Brain pericyte (primary cell): Measurements from ENCODE around the gene TRIM69.
"Not testable (repeated sequence)": the region's sequence is repeated elsewhere in the genome, so short reads cannot be mapped to it uniquely, and the experiment has no call there.

ENCODE experiments used
- DNase-seq: peaks from one replicate; pipeline ENCODE4 v3.0.0-alpha.2; 2012; ENCODE audit warnings: low read depth, low spot score

The TRIM69 gene, protein sequence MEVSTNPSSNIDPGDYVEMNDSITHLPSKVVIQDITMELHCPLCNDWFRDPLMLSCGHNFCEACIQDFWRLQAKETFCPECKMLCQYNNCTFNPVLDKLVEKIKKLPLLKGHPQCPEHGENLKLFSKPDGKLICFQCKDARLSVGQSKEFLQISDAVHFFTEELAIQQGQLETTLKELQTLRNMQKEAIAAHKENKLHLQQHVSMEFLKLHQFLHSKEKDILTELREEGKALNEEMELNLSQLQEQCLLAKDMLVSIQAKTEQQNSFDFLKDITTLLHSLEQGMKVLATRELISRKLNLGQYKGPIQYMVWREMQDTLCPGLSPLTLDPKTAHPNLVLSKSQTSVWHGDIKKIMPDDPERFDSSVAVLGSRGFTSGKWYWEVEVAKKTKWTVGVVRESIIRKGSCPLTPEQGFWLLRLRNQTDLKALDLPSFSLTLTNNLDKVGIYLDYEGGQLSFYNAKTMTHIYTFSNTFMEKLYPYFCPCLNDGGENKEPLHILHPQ

DNA sequence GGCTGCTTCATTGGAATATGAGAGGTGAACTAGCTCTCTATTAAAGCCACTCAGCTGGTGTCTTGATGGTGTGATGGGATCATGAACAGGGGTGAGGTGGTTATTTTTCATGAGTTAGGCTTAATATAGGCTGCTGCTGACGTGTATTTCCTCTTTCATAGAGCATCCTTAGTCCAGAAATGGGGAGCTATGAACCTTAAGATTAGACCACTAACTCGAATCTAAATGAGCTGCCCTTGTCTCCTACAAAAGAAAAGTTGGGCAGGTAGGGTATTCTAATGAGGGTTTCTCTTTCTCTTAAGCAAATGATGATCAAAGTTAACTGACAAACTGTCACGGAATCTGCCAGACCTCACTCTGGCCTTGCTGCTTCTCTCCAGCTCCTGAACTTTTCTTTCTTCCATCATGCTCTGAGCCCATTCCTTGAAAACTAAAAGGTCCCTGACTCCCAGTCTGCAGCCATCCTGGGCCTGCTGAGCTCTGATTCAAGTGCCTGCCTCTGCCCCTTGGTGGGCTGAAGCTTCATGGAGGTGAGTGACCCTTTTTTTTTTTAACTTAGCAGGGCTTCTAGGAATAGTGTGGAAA lies at the start of gene TRIM69:
Gene TRIM69, plus strand, starts transcription at position 348 of the 585 bp plus-strand sequence. Its CDS starts 177 bp downstream, at position 525.
- DNase-seq = no peak

DNA sequence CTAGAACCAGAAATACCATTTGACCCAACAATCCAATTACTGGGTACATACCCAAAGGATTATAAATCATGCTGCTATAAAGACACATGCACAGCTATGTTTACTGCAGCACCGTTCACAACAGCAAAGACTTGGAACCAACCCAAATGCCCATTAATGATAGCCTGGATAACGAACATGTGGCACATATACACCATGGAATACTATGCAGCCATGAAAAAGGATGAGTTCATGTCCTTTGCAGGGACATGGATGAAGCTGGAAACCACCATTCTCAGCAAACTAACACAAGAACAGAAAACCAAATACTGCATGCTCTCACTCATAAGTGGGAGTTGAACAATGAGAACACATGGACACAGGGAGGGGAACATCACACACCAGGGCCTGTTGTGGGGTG lies 47.0 kb upstream of the TRIM69 start:
- DNase-seq = not testable (repeated sequence)

DNA sequence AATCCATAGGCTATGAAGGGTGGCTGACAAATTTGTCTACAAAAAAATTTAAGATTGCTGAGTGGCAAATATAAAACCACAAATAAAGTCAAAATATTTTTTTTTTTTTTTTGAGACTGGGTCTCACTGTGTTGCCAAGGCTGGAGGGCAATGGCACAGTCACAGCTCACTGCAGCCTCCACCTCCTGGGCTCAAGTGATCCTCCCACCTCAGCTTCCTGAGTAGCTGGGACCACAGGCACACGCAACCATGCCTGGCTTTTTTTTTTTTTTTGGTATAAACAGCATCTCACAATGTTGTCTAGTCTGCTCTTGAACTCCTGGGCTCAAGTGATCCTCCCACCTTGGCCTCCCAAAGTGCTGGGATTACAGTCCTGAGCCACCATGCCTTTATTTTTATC lies 46.1 kb upstream of the TRIM69 start:
- not testable (repeated sequence) for DNase-seq

DNA sequence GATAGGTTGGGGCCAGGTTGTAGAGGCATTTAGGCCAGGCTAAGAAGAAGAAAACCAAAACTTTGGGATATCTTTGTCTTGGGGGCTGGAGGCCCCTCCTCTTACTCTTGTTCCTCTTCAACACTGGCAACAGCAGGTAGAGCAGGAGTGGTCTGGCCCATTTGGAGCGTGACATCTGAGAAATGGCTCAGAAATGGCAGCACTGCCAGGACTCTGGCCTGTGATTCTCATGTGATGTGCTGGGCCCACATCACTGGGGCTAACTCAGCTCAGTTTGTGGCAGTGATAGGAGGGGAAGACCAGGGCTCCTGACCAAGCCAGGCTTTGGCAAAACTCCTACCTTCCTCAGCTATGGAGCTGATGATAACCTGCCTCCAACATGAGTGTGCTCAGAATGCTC lies 43.7 kb upstream of the TRIM69 start:
- DNase-seq = no peak

DNA sequence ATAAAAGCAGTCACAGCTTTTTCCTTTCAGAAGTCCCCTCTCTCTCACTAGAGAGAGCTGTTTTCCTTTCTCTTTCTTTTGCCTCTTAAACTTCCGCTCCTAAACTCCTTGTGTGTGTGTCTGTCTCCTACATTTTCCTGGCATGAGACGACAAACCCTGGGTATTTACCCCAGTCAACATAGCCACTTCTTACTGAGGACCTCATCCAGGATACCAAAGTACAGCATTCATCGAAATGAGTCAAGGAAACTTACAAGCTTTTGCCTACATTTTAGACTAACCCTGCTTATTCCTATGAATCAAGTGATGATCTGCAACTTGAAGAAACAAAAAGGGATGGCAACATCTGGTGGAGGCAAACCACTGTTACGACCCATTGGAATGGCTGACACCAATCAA lies 41.9 kb upstream of the TRIM69 start:
- DNase-seq = no peak

DNA sequence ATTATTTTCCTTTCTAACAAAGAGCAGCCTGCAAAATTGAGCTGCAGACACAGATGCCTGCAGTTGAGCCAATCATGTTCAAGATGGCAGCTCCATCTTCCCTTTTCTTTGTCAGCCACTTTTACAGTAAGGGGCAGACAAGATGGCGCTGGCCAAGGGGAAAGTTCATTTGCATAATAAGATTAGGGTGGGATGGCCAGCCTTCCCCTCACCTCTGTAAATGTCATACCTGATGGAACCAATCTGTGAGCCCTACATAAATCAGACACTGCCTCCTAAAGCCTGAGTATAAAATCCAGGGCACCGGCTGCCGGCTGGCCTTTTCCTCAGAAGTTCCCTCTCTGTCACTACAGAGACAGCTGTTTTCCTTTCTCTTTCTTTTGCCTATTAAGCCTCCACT lies 41.0 kb upstream of the TRIM69 start:
- no peak for DNase-seq

DNA sequence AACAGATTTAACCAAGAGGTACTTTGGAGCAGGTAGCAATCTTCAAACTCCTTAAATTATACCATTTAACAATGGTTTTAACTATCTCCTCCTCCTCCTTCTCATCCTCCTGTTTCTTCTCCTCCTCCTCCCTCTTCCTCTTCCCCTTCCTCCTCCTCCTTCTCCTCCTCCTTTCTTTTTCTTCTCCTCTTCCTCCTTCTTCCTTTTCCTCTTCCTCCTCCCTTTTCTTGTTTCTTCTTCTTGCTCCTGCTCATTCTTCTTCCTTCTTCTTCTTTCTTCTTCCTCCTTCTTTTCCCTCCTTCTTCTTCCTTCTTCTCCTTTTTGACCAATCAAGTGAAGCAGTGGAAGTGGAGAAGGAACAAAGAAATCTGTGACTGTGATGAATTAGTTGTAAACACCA lies 39.3 kb upstream of the TRIM69 start:
- no peak for DNase-seq

DNA sequence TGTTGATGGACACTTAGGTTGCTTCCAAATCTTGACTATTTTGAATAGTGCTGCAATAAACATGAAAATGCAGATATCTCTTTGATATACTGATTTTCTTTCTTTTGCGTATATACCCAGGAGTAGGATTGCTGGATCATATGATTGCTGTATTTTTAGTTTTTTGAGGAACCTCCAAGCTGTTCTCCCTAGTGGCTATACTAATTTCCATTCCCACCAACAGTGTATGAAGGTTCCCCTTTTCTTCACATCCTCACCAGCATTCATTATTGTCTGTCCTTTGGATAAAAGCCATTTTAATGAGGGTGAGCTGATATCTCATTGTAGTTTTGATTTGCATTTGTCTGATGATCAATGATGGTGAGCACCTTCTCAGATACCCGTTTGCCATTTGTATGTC lies 37.7 kb upstream of the TRIM69 start:
- DNase-seq = no peak

DNA sequence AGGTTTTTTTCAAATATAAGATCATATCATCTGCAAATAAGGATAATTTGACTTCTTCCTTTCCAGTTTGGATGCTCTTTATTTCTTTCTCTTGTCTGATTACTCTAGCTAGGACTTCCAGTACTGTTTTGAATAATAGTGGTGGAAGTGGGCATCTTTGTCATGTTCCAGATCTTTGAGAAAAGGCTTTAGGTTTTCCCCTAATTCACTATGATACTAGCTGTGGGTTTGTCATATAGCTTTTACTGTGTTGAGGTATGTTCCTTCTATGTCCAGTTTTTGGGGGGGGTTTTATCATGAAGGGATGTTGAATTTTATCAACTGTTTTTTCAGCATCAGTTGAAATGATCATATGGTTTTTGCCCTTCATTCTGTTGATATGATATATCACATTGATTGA lies 35.7 kb upstream of the TRIM69 start:
- not testable (repeated sequence) for DNase-seq

DNA sequence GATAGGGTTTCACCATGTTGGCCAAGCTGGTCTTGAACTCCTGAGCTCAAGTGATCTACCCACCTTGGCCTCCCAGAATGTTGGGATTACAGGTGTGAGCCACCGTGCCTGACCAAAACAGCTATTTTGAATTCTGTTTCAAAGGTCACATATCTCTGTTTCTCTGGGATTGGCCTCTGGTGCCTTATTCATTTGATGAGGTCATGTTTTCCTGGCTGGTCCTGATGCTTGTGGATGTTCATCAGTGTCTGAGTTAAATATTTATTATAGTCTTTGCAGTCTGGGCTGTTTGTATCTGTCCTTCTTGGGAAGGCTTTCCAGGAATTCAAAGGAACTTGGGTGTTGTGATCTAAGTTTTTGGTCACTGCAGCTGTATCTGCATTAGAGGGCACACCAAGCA lies 30.3 kb upstream of the TRIM69 start:
- DNase-seq = no peak

DNA sequence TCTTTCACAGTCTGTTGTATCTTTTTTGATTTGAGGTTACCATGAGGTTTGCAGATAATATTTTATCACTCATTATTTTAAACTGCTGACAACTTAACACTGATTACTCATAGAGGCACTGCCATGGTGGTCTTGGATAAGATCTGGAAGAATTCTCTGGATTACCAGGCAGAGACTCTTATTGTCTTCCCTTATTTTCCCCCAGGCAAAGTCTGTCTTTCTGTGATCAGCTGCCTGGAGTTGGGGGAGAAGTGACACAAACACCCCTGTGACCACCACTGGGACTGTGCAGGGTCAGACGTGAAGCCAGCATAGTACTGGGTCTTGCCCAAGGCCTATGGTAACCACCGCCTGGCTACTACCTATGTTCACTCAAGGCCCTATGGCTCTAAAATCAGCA lies 29.9 kb upstream of the TRIM69 start:
- no peak for DNase-seq

DNA sequence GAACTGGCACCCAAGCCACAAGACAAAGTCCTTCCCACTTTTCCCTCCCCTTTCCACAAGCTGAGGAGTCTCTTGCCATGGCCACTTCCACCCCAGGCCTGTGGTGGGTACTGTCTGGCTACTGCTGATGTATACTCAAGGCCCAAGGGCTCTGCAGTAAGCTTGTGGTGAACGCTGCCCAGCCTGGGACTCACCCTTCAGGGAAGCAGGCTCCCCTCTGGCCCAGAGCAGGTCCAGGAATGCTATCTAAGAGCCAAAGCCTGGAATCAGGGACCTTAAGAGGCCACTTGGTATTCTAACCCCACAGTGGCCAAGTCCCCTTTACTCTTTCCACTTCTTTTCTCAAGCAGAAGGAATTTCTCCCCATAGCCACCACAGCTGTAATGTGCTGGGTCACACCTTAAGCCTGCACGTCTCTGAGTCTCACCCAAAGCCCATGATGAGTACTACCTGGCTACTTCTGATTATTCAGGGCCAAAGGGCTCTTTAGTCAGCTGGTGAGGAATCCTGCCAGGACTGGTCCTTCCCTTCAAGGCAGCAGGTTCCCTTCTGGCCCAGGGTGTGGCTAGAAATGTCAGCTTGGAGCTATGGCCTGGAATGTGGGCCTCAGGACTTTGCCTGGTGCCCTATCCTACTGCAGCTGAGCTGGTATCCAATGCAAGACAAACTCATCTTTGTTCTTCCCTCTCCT lies 29.2 kb upstream of the TRIM69 start:
- DNase-seq = no peak

DNA sequence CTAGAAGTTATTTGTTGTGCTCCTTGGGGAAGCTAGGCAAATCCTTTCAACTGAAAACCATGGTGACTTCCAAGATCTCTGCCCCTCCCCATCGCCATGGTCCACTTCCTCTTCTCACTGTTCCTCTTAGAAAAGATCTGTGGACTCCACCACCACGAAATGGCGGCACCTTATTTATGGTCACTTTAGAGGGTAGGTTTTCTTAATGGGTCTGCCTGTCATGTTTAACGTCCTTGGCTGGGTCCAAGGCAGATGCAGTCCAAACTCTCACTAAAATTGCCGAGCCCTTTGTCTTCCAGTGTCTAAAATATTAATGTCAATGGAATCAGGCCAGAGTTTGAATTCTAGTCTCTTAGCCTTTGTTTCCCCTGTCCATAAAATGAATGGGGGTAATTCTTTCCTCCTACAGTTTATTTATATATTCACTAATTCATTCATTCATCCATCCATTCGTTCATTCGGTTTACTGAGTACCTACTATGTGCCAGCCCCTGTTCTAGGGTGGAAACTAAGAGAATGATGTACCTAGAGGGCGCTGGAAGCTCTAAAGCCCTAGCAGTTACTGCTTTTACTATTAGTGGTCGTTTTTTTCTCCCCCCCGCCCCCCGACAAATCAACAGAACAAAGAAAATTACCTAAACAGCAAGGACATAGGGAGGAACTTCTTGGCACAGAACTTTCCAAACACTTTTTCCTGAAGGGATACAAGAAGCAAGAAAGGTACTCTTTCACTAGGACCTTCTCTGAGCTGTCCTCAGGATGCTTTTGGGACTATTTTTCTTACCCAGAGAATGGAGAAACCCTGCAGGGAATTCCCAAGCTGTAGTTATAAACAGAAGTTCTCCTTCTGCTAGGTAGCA lies 25.9 kb upstream of the TRIM69 start:
- DNase-seq = no peak

DNA sequence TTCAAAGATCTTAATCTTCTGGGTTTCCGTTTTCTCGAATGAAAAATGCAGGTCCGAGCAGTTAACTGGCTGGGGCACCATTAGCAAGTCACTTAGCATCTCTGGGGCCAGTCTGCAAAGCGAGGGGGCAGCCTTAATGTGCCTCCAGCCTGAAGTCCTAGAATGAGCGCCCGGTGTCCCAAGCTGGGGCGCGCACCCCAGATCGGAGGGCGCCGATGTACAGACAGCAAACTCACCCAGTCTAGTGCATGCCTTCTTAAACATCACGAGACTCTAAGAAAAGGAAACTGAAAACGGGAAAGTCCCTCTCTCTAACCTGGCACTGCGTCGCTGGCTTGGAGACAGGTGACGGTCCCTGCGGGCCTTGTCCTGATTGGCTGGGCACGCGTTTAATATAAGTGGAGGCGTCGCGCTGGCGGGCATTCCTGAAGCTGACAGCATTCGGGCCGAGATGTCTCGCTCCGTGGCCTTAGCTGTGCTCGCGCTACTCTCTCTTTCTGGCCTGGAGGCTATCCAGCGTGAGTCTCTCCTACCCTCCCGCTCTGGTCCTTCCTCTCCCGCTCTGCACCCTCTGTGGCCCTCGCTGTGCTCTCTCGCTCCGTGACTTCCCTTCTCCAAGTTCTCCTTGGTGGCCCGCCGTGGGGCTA lies 25.1 kb upstream of the TRIM69 start, which contains the start of the genes B2M and PATL2:
Gene B2M, plus strand, starts transcription at position 422 of the 647 bp plus-strand sequence. Its CDS starts 30 bp downstream, at position 452.
Gene PATL2, minus strand, starts transcription at position 228 of the 647 bp plus-strand sequence. CDS start 34,833 bp downstream, outside the sequence.
- DNase-seq = peak; percentile 91

DNA sequence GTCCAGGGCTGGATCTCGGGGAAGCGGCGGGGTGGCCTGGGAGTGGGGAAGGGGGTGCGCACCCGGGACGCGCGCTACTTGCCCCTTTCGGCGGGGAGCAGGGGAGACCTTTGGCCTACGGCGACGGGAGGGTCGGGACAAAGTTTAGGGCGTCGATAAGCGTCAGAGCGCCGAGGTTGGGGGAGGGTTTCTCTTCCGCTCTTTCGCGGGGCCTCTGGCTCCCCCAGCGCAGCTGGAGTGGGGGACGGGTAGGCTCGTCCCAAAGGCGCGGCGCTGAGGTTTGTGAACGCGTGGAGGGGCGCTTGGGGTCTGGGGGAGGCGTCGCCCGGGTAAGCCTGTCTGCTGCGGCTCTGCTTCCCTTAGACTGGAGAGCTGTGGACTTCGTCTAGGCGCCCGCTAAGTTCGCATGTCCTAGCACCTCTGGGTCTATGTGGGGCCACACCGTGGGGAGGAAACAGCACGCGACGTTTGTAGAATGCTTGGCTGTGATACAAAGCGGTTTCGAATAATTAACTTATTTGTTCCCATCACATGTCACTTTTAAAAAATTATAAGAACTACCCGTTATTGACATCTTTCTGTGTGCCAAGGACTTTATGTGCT lies 24.5 kb upstream of the TRIM69 start:
- no peak for DNase-seq

DNA sequence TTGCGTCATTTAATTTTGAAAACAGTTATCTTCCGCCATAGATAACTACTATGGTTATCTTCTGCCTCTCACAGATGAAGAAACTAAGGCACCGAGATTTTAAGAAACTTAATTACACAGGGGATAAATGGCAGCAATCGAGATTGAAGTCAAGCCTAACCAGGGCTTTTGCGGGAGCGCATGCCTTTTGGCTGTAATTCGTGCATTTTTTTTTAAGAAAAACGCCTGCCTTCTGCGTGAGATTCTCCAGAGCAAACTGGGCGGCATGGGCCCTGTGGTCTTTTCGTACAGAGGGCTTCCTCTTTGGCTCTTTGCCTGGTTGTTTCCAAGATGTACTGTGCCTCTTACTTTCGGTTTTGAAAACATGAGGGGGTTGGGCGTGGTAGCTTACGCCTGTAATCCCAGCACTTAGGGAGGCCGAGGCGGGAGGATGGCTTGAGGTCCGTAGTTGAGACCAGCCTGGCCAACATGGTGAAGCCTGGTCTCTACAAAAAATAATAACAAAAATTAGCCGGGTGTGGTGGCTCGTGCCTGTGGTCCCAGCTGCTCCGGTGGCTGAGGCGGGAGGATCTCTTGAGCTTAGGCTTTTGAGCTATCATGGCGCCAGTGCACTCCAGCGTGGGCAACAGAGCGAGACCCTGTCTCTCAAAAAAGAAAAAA lies 23.9 kb upstream of the TRIM69 start:
- DNase-seq = no peak

DNA sequence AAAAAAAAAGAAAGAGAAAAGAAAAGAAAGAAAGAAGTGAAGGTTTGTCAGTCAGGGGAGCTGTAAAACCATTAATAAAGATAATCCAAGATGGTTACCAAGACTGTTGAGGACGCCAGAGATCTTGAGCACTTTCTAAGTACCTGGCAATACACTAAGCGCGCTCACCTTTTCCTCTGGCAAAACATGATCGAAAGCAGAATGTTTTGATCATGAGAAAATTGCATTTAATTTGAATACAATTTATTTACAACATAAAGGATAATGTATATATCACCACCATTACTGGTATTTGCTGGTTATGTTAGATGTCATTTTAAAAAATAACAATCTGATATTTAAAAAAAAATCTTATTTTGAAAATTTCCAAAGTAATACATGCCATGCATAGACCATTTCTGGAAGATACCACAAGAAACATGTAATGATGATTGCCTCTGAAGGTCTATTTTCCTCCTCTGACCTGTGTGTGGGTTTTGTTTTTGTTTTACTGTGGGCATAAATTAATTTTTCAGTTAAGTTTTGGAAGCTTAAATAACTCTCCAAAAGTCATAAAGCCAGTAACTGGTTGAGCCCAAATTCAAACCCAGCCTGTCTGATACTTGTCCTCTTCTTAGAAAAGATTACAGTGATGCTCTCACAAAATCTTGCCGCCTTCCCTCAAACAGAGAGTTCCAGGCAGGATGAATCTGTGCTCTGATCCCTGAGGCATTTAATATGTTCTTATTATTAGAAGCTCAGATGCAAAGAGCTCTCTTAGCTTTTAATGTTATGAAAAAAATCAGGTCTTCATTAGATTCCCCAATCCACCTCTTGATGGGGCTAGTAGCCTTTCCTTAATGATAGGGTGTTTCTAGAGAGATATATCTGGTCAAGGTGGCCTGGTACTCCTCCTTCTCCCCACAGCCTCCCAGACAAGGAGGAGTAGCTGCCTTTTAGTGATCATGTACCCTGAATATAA lies 23.0 kb upstream of the TRIM69 start:
- no peak for DNase-seq

DNA sequence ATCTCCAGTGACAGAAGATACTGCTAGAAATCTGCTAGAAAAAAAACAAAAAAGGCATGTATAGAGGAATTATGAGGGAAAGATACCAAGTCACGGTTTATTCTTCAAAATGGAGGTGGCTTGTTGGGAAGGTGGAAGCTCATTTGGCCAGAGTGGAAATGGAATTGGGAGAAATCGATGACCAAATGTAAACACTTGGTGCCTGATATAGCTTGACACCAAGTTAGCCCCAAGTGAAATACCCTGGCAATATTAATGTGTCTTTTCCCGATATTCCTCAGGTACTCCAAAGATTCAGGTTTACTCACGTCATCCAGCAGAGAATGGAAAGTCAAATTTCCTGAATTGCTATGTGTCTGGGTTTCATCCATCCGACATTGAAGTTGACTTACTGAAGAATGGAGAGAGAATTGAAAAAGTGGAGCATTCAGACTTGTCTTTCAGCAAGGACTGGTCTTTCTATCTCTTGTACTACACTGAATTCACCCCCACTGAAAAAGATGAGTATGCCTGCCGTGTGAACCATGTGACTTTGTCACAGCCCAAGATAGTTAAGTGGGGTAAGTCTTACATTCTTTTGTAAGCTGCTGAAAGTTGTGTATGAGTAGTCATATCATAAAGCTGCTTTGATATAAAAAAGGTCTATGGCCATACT lies 21.1 kb upstream of the TRIM69 start:
- DNase-seq = no peak
